Activated naive CD4-positive, alpha-beta T cell treated with anti-CD3 and anti-CD28 coated beads, Interleukin-2, amount 10 ng/mL, durations not matched to agents 5 hours and 36 hours (primary cell): ENCODE data around the gene TRIM9. TPM values are rescaled to one million over a fixed set of nuclear protein-coding genes. Genes with fewer than 3 reads are reported as not detected.

Experiments used
- total RNA-seq, 2 experiments: library from RNA; stranded (reverse); gene quantifications; one replicate each; pipeline ENCODE4 v1.2.3, GENCODE V29; 2021

TRIM9 gene
- total RNA-seq: under 1 TPM; 0.30 to 0.34 TPM

GRCh38 chr14:51094901-51095853, at the start of gene TRIM9:
TSS of gene TRIM9 (minus strand) at chr14:51095105. CDS start at chr14:51094939, 166 bp downstream.

GRCh38 chr14:50943943-50944646, 150.8 kb downstream of the TRIM9 start, which contains the start of gene PYGL:
TSS of gene PYGL (minus strand) at chr14:50944483. CDS start at chr14:50944403, 80 bp downstream.

Other genes with a start within 250 kb of the TRIM9 start
- gene ABHD12B, start 223.1 kb downstream of the TRIM9 start, total RNA-seq: not detected
- gene PYGL, start 150.6 kb downstream of the TRIM9 start, total RNA-seq: not detected
- gene TMX1, start 145.1 kb upstream of the TRIM9 start, total RNA-seq: 10 to 100 TPM; 48.5 TPM